Measurements from ENCODE around the gene KCNT1.

- TF ChIP-seq GATA2 (IDR thresholded peaks at IDR 0.05; ENCODE audit: low read depth, low read length) = no peak
- no peak for TF ChIP-seq GATA3 (IDR thresholded peaks at IDR 0.05; ENCODE audit: low read depth, low read length)
Measured at GRCh38 chr9:135746565-135746964, 44.6 kb downstream of the KCNT1 start.
